HG03460 (cell line): ENCODE measurements around the gene NXF1.
A peak's percentile ranks its signal among the peaks of the same experiment; 100 is the strongest.
"Not testable (repeated sequence)": the region's sequence is repeated elsewhere in the genome, so short reads cannot be mapped to it uniquely, and the experiment has no call there.

Source experiments
- ATAC-seq: cut with Tn5 transposase; IDR thresholded peaks from one replicate; pipeline ENCODE4 v1.9.1; 2021; ENCODE audit not compliant: unreplicated experiment

NXF1 gene

DNA sequence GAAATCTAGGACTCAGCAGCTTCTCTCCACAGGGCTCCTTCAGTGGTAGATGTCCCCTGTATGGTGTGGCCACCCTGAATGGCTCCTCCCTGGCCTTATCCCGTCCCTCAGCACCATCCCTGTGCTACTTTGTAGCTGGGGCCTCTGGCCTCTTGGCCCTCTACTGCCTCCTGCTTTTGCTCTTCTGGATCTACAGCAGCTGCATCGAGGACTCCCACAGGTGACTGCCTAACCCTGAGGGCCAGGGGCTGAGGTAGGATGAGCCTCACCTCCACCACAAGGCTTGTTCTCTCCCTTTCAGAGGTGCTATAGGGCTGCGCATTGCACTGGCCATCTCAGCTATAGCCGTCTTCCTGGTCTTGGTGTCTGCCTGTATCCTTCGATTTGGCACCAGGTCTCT is 16.2 kb downstream of the NXF1 start:
- no peak for ATAC-seq

DNA sequence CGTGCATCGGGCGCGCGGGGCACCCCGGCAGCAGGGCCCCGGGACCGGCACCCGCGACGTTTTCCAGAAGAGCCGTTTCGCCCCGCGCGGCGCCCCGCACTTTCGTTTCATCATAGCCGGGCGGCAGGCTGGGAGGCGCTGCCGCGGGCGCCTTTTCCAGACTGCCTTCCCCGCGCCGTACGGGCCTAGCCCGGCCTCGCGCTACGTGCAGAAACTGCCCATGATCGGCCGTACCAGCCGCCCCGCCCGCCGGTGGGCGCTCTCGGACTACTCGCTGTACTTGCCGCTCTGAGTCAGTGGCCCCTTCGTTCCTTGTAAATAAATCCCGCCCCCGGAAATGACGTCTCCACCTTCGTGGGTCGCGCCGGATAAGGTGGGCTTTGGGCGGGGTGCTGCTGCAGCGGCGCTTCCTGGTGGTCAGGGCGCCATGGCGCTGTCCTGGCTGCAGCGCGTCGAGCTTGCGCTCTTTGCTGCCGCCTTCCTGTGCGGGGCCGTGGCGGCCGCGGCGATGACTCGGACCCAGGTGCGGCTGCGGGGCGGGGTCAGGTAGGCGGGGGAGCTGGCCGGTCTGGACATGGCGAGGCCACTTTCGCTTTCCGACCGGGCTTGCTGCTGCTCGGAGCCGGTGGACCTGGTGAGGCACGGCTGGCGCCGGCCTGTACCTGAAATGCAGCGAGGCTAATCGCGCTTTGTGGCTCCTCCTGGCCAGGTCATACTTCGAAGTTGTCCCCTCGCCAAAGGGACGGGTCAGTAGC is 18.1 kb downstream of the NXF1 start, which contains the start of gene TMEM179B:
TSS of gene TMEM179B (plus strand) at position 398 of the 755 bp plus-strand sequence. CDS start at position 428, 30 bp downstream.
- ATAC-seq = peak; percentile 63

GRCh38 chr11:62786318-62787004 is 18.8 kb downstream of the NXF1 start:
- ATAC-seq = peak; percentile 59

DNA sequence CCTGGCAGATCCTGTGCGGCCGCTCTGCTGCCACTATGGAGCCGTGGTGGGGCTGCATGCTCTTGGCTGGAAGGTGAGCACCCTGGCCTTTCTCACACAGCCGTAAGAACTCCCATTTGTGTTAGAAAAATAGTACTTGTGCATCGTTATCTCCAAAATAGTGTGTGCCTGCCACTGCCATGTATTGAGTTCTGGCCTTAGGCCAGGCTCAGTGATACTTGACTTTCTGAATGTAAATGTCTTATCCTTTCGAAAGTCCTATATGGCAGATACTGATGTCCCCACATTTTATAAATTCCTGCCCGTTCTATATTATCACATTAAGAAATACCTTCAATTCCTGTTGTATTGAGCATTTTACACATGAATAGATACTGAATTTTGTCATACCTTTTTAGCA is 22.5 kb downstream of the NXF1 start:
- no peak for ATAC-seq

DNA sequence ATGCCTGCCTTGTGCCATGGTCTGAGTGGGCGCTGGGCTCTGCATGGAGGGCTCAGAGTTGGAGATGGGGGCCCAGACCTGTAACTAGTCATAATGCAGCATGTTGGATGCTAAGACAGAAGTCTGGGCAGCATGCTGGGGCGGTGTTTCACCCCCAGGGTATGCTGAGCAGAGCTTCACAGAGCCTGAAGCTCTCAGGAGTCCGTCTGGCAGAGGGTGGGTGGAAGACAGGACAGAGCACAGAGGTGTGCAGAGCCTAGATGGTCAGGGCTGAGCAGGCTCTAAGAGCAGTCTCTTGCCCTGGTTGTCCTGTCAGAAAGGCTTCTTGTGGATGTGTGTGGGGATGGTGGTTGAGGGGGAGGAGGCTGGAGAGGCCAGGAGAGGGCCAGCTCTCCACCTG is 26.8 kb downstream of the NXF1 start:
- no peak for ATAC-seq

- no peak for ATAC-seq
Measured at GRCh38 chr11:62777389-62777788, 27.9 kb downstream of the NXF1 start.

- ATAC-seq = no peak
Measured at GRCh38 chr11:62775646-62776045, 29.6 kb downstream of the NXF1 start.

DNA sequence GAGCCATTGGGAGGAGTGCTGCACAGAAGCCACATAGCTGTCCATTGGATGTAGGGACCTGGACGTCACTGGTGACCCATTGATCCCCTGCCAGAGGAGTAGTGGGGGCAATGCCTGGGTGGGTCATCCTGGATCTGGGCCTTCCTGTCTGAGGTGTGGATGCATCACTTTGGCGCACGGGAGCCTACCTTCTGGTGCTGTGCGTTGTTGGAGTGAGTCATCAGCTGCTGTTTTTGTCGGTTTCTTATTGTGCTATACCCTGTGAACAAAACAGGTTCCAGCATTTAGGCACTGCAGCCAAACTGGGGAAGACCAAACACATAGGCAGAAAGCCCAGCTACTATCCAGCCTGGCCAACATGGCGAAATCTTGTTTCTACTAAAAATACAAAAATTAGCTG is 30.8 kb downstream of the NXF1 start:
- ATAC-seq = no peak

DNA sequence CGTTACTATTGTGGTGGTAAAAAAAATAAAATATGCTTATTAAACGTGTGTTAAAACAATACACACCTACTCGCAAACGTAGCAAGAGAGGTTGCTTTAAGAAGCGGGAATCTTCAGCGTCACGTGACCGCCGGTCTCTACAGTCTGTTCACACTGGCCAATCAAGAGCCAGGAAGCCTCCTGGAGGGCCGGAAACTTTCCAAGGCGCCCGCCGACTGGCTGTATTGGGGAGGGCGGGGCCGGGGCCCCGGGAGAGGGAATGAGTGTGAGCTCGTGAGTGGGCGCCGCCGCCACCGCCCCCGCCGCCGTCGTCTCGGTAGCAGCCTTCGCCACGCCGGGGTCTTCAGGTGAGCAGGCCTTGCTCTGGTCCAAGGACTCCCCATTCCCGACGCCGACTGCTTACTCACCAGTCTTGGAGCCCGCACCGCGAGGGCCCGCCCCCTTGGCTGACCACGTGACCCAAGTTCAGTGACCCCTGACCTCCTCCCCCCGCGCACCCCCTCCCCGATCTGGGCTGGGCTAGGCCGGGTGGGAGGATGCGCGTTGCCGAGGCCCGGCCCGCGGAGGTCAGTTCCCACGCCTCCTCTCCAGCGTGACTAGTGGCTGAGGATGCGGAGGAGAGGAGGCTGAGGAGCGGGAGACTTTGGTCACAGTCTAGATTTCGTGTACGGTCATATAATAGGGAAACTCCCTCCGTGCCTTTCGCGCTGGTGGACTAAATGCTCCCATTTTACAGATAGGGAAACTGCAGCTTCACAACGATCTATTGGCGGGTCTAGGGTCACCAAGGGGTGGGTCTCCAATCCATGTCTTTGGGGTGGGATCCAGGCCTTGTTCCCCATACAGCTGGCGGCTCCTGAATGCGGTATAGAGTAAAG is 33.9 kb downstream of the NXF1 start, which contains the start of gene TAF6L:
TSS of gene TAF6L (plus strand) at position 253 of the 878 bp plus-strand sequence. CDS start 4,388 bp downstream, outside the sequence.
- peak; percentile 80 for ATAC-seq

DNA sequence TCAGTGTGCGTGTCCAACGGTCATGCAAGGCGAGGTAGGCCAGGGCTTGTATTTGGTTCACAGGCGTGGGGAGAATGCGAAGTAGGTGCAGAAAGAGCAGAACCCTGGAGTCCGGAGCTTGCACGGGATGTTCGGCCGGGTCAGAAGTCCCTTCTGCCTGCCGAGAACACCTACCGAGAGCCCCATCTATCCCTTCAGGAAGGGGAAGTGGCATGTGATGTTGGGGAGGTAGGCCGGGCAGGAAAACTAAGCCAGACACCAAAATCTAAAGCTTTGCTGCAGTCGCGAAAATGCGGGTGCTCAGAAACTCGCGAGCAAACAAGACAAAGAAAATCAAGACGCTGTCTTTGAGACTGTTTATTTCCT is 34.5 kb downstream of the NXF1 start:
- ATAC-seq = no peak

GRCh38 chr11:62760867-62761227 is 44.4 kb downstream of the NXF1 start:
- not testable (repeated sequence) for ATAC-seq

DNA sequence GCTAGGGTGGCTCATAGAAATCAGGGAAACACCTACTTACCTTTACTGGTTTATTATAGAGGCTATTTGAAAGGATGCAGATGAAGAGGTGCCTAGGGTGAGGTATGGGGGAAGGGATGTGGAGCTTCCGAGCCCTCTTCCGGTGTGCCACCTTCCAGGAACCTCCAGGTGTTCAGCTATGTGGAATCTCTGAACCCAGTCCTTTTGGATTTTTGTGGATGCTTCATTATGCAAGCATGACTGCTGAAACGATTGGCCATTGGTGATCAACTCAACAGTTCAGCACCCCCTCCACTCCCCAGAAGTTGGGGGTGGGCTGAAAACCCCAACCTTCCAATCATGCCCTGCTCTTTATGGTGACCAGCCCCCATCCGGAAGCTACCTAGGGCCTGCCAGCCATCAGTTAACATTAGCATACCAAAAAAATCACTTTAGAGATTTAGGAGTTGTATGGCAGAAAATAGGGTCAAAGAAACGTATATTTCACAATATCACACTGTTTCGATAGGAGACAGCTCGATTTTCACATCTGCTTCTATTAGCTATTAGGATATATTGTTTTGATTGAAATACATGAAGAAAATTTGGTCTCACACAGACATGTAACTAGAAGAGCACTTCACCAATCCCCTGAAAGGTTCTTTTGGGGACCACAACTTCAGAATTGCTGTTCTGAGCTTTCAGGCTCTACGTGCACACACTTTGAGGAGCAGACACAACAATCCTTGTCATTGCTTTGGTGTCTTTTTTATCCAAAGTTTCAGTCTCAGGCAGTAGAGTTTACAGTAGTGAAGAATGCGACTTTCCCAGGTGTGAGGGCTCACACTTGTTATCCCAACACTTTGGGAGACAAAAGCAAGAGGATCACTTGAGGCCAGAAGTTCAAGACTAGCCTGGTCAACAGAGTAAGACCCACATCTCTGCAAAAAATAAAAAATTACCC is 47.1 kb downstream of the NXF1 start:
- no peak for ATAC-seq

DNA sequence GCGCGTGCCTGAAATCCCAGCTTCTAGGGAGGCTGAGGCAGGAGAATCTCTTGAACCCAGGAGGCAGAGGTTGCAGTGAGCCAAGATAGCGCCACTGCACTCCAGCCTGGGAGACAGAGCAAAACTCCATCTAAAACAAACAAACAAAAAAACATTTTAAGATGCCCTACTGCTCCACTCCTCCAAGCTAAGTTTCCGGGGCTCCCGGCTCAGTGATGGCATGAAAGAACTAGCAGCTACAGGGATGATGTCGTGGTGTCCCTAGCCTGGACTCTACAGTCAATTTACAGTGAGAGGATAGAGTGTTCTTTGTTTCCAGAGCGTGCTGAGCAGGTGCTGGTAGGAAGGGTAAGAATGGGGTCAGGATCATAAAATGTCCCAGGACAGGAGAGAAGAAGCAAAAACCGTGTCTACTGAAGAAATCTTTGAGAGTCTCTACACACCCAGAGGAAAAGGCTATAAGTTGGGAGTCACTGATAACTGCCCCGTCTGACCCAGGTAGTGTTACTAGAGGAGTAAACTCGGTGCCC is 50.1 kb downstream of the NXF1 start:
- ATAC-seq = no peak

- ATAC-seq = peak; percentile 97
Measured at GRCh38 chr11:62753736-62754603, 51.3 kb downstream of the NXF1 start, which contains the start of gene ZBTB3. ZBTB3 (minus strand) TSS chr11:62754160; CDS start chr11:62753664, 496 bp downstream.

DNA sequence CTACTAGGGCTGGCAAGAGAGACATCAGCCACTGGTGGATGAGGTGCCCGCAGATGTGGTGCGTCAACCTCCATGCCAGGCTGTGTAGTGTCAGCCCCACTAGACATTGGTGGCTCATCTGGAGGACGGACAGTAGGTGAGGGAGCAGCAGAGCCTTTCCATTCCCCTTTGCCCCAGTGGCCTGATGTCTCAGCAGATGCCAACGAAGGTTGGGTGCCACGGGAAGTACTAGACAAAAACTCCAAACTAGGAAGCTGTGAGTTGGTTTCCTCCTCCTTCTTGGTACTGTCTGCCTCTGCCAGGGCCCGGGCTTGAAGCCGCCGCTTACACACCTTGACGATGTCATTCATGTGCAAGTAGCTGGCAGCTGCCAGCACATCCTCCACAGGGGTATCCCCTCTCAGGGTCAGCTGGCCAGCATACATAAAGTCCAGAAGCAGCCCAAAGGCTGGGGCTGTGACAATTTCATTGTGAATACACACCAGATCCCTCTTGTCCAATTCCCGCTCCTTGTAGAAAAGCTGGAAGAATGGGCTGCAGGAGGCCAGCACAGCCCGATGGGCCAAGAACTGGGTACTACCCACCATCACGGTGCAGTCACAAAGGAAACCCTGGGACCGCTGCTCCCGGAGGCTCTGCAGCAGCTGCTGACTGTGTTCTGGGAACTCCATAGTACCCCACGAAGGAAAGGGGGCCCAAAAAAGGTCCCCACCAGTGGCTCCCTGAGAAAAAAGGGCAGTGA is 52.1 kb downstream of the NXF1 start:
- ATAC-seq = no peak

DNA sequence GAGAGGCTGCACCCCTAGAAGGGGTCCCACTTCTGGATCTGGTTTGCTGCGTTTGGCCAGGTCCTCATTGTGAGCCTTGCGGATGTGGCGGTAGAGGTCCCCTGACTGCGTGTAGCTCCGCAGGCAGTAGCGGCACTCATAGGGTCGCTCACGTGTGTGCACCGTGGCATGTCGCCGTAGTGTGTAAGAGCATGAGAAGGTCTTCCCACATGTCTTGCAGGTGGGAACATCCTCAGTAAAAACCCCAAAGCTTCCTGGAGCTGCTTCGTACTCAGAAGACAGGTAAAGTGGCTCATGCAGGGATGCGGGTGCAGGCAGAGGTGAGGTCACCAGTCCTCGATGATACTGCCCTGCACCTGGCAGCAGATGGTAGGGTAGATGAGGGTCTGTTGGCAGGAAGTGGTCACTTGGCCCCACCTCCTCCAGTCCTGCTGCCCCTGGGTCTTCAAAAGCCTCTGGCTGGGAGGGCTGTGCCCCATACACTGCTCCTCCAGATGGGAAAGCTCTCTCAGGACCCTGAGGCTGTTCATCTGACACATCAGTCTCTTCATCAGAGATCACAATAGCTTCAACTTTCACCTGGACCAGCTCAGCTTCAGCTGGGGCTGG is 53.0 kb downstream of the NXF1 start:
- no peak for ATAC-seq

DNA sequence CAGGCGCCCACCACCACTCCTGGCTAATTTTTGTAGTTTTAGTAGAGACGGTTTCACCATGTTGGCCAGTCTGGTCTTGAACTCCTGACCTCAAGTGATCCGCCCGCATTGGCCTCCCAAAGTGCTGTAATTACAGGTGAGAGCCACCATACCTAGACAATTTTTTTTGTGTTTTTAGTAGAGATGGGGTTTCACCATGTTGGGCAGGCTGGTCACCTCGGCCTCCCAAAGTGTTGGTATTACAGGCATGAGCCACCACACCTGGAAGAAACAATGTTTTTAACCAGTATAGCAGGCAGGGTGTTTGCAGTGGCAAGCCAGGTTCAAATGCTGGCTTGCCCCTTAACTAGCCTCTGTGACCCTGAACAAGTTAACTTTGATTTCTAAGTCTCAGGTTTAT is 55.3 kb downstream of the NXF1 start:
- ATAC-seq = not testable (repeated sequence)
